CD4-positive, alpha-beta T cell treated with Interleukin-21 for 1 hour (primary cell): ENCODE measurements around the gene ZNF571.
A peak's percentile ranks its signal among the peaks of the same experiment; 100 is the strongest.

ENCODE experiments used
- DNase-seq: peaks from one replicate; pipeline ENCODE4 v3.0.0-alpha.2; 2020

Gene ZNF571

DNA sequence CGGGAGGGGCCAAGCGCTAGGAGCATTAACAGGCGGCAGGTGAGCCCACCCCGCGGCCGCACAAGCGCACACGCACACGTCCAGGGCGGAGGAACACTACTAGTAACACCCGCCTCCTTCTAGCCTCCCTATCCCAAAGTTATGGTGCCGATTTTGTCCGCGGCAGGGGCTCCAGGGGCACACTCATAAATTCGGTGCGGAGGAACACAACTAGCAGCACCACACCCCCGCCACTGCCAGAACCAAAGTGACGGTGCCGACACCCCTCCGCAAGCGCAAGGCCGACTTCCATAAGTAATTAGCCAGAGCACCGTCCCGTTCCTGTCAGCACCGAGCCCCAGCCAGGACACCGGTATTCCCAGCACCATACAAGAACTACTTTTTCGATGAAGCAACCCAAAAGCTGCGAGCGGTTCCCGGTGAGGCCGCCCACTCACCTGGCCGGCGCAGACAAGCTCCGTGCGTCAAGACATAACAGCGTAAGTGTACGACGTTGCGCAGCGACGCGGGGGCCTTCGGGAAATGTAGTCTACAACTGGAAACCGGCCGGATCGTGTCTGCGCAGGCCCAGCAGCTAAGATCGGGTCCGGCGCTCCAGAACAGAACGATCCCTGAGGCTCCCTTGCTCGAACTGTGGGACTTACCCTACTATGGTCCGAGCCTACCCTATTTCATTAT is at the start of gene ZNF571, which contains the start of gene ZNF540:
TSS of gene ZNF571 (minus strand) at position 489 of the 678 bp plus-strand sequence. CDS start 8,116 bp downstream, outside the sequence.
TSS of gene ZNF540 (plus strand) at position 573 of the 678 bp plus-strand sequence. CDS start 3,572 bp downstream, outside the sequence.
- DNase-seq: peak; percentile 95

DNA sequence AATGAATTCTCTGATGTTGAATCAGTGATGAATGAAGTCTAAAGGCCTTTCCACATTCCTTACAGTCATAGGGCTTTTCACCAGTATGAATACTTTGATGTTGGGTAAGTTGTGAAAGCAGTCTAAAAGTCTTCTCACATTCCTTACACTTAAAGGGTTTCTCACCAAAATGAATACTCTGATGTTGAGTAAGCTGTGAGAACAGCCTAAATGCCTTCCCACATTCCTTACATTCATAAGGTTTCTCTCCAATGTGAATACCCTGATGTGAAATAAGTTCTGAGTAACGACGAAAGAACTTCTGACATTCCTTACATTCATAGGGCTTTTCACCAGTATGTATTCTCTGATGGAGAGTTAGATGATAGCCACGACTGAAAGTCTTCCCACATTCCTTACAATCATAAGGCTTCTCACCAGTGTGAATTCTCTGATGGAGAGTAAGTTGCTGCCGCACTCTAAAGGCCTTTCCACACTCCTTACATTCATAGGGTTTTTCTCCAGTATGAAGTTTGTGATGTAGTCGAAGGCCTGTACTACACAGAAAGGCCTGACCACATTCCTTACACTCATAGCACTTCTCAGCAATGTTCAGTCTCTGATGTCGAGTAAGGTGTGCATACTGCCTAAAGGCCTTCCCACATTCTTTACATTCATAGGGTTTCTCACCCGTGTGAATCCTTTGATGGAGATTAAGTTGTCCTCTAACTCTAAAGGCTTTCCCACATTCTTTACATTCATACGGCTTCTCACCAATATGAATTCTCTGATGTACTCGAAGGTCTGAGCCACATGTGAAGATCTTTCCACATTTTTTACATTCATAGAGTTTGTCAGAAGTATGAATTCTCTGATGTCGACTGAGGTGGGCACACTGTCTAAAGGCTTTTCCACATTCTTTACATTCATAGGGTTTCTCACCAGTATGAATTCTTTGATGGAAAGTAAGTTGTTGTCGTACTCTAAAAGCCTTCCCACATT is 40.8 kb upstream of the ZNF571 start:
- DNase-seq: no peak

GRCh38 chr19:37594982-37595382 is 390 bp upstream of the ZNF571 start:
- peak; percentile 83 for DNase-seq

GRCh38 chr19:37593996-37594303 is 642 bp downstream of the ZNF571 start:
- no peak for DNase-seq

DNA sequence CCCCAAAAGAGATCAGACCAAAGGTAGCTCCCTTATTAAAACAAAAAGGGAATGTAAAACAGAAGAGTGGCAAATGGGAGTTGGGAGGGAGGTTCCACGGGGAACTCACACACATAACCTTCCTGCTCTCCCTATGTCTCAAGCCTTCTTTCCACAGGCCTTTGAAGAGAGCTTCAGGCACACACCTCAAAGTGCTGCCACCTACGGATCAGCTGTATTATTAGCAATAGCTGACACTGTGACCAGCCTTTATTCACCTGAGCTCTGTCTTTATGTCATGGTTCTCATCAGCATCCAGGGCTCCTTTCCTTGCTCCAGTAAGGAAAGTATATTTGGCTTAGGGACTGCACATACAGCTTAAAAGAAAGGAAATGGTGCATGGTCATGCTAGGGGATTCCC is 11.3 kb downstream of the ZNF571 start:
- no peak for DNase-seq

DNA sequence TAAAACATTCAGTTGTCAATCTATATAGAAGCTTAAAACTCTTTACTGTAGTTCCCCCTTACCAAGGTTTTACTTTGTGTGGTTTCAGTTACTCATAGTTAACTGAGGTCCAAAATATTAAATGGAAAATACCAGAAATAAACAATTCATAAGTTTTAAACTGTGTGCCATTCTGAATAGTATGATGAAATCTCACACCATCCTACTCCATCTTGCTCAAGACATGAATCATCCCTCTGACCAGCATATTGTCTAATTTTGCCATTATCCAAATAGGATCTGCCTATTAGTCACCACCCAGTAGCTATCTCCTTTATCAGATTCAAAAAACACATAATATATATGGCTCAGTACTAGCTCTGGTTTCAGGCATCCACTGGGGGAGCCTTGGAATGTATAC is 22.4 kb downstream of the ZNF571 start:
- DNase-seq: no peak

- DNase-seq: no peak
These were observed 29.3 kb downstream of the ZNF571 start for GRCh38 chr19:37565370-37565669.

DNA sequence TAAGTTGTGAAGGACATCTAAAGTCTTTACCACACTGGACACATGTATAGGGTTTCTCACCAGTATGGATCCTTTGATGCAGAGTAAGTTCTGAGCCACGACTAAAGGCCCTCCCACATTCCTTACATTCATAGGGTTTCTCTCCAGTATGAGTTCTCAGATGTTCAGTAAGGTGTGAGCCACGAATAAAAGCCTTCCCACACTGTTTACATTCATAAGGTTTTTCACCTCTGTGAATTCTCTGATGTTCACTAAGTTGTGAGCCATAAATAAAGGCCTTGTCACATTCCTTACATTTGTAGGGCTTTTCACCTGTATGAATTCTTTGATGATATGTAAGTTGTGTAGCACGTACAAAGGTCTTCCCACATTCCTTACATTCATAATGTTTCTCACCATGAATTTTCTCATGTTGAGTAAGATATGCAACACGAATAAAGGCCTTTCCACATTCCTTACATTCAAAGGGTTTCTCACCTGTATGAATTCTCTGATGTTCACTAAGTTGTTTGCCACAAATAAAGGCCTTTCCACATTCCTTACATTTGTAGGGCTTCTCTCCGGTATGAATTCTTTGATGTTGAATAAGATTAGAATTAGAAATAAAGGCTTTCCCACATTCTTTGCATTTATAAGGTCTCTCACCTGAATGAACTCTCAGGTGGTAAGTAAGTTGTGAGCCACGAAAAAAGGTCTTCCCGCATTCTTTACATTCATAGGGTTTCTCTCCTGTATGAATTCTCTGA is 29.8 kb downstream of the ZNF571 start:
- no peak for DNase-seq

- DNase-seq: no peak
These were observed 31.1 kb downstream of the ZNF571 start for GRCh38 chr19:37563518-37563917.

GRCh38 chr19:37551129-37551993 is 43.2 kb downstream of the ZNF571 start:
- DNase-seq: peak; percentile 72

- no peak for DNase-seq
These were observed 57.1 kb downstream of the ZNF571 start for GRCh38 chr19:37537391-37537947.

DNA sequence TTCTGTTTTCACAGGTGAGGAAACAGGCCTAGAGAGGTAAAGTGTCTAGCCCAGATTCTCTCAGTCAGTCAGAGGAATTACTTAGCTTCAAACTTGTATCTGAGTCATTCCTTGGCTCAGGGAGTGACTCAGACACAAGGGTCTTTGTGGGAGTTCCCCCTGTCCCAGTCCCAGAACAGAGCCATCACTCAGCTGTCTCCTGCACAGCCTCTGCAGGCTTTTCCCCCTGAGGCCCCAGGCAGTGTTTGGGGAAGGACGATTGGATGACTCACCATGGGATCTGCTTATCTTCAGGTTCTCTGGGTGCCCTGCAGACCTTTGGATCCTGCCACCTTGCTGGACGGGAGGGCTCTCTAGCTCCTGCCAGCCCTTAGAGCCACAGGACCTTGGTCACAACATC is 74.7 kb downstream of the ZNF571 start:
- DNase-seq: no peak
